Ectodermal cell (in vitro differentiated cells): ENCODE measurements around the gene PLAC1.

ENCODE experiments used
- H3K27ac ChIP-seq: 2 replicates; pipeline ENCODE4 v1.7.0; 2013; ENCODE audit warnings: mild to moderate bottlenecking, low read depth, low read length; ENCODE audit not compliant: insufficient read depth, poor library complexity, severe bottlenecking
- H3K27me3 ChIP-seq: 2 replicates; pipeline ENCODE4 v1.7.0; 2013; ENCODE audit warnings: mild to moderate bottlenecking, low read length; ENCODE audit not compliant: insufficient read depth, control insufficient read depth, poor library complexity, severe bottlenecking
- H3K36me3 ChIP-seq: one replicate; pipeline ENCODE4 v1.7.0; 2013; ENCODE audit warnings: low read length; ENCODE audit not compliant: control insufficient read depth, insufficient read depth
- H3K4me1 ChIP-seq: one replicate; pipeline ENCODE4 v1.7.0; 2013; ENCODE audit warnings: low read length; ENCODE audit not compliant: control insufficient read depth, insufficient read depth
- H3K4me3 ChIP-seq: 2 replicates; pipeline ENCODE4 v1.7.0; 2013; ENCODE audit warnings: low read depth, low read length, control low read depth; ENCODE audit not compliant: insufficient read depth
- H3K9me3 ChIP-seq: 2 replicates; pipeline ENCODE4 v1.7.0; 2013; ENCODE audit warnings: mild to moderate bottlenecking, low read length, moderate library complexity; ENCODE audit not compliant: control insufficient read depth
- whole genome bisulfite sequencing, 2 experiments: methylation state at CpG; one replicate each; pipeline ENCODE4 v1.1.7; 2013; ENCODE audit warnings: missing lambda C conversion rate in 2 of 2; 5-methylcytosine and 5-hydroxymethylcytosine counted together

The PLAC1 gene

GRCh38 chrX:134622056-134622812, 36.0 kb downstream of the PLAC1 start:
- Histone ChIP-seq H3K27ac (no peak overlapping the region), H3K4me3 (no peak overlapping the region)

GRCh38 chrX:134619838-134620237, 38.4 kb downstream of the PLAC1 start:
- Histone ChIP-seq H3K9me3 (no peaks in the 10 kb centered on the region), H3K4me3 (no peak overlapping the region), H3K4me1 (no peaks in the 10 kb centered on the region), H3K27ac (no peak overlapping the region), H3K27me3 (no peaks in the 10 kb centered on the region), H3K36me3 (no peaks in the 10 kb centered on the region)
- WGBS, 2 experiments, result 90 to 100% methylated on average over 1 of the region's 1 CpG

More at GRCh38 chrX:134622056-134622812, 36.0 kb downstream of the PLAC1 start:
- no peaks in the 10 kb centered on the region for H3K9me3 ChIP-seq
- no peaks in the 10 kb centered on the region for H3K4me1 ChIP-seq
- WGBS, 2 experiments, result 38 to 51% methylated on average over 6 of the region's 6 CpGs
- no peaks in the 10 kb centered on the region for H3K27me3 ChIP-seq
- H3K36me3 ChIP-seq, result no peaks in the 10 kb centered on the region

- Histone ChIP-seq H3K27ac (no peak overlapping the region), H3K4me1 (no peaks in the 10 kb centered on the region), H3K4me3 (no peak overlapping the region), H3K27me3 (no peaks in the 10 kb centered on the region), H3K9me3 (no peaks in the 10 kb centered on the region), H3K36me3 (no peaks in the 10 kb centered on the region)
- WGBS, 2 experiments, result 86 to 95% methylated on average over 3 of the region's 3 CpGs
Measured at GRCh38 chrX:134613396-134613795, 44.9 kb downstream of the PLAC1 start.

- WGBS, 2 experiments, result 89% methylated on average over 1 of the region's 1 CpG; no CpG with 5 or more reads in 1 of the 2 experiments
- no peaks in the 10 kb centered on the region for H3K9me3 ChIP-seq
- H3K4me3 ChIP-seq, result no peak overlapping the region
- no peaks in the 10 kb centered on the region for H3K27me3 ChIP-seq
- no peaks in the 10 kb centered on the region for H3K4me1 ChIP-seq
- H3K36me3 ChIP-seq, result no peaks in the 10 kb centered on the region
- no peak overlapping the region for H3K27ac ChIP-seq
Measured at GRCh38 chrX:134608153-134608552, 50.1 kb downstream of the PLAC1 start.

GRCh38 chrX:134607523-134607922, 50.7 kb downstream of the PLAC1 start:
- 87 to 94% methylated on average over 5 of the region's 6 CpGs for WGBS, 2 experiments
- no peak overlapping the region for H3K27ac ChIP-seq

GRCh38 chrX:134604701-134605311, 53.5 kb downstream of the PLAC1 start:
- Histone ChIP-seq H3K4me1 (no peaks in the 10 kb centered on the region), H3K27me3 (no peaks in the 10 kb centered on the region), H3K36me3 (no peaks in the 10 kb centered on the region), H3K9me3 (no peaks in the 10 kb centered on the region), H3K4me3 (no peak overlapping the region), H3K27ac (no peak overlapping the region)
- WGBS, 2 experiments, result 68 to 71% methylated on average over 4 of the region's 4 CpGs

More at GRCh38 chrX:134607523-134607922, 50.7 kb downstream of the PLAC1 start:
- Histone ChIP-seq H3K9me3 (no peaks in the 10 kb centered on the region), H3K4me3 (no peak overlapping the region), H3K36me3 (no peaks in the 10 kb centered on the region), H3K27me3 (no peaks in the 10 kb centered on the region), H3K4me1 (no peaks in the 10 kb centered on the region)

- Histone ChIP-seq H3K4me3 (no peak overlapping the region), H3K27me3 (no peaks in the 10 kb centered on the region), H3K36me3 (no peaks in the 10 kb centered on the region), H3K4me1 (no peaks in the 10 kb centered on the region), H3K9me3 (no peaks in the 10 kb centered on the region), H3K27ac (peak overlapping the region; percentile 44)
- 73 to 74% methylated on average over 2 of the region's 3 CpGs for WGBS, 2 experiments
Measured at GRCh38 chrX:134603806-134604700, 54.2 kb downstream of the PLAC1 start.

GRCh38 chrX:134602410-134602809, 55.9 kb downstream of the PLAC1 start:
- no peaks in the 10 kb centered on the region for H3K36me3 ChIP-seq
- no peaks in the 10 kb centered on the region for H3K27me3 ChIP-seq
- no peaks in the 10 kb centered on the region for H3K4me1 ChIP-seq
- no peak overlapping the region for H3K27ac ChIP-seq
- H3K9me3 ChIP-seq, result no peaks in the 10 kb centered on the region
- no peak overlapping the region for H3K4me3 ChIP-seq

GRCh38 chrX:134601240-134601765, 57.0 kb downstream of the PLAC1 start:
- 83% methylated on average over 1 of the region's 1 CpG; no CpG with 5 or more reads in 1 of the 2 experiments for WGBS, 2 experiments
- Histone ChIP-seq H3K4me3 (no peak overlapping the region), H3K27ac (no peak overlapping the region)

GRCh38 chrX:134600714-134601113, 57.6 kb downstream of the PLAC1 start:
- Histone ChIP-seq H3K27ac (no peak overlapping the region), H3K27me3 (no peaks in the 10 kb centered on the region), H3K36me3 (no peaks in the 10 kb centered on the region), H3K9me3 (no peaks in the 10 kb centered on the region), H3K4me1 (no peaks in the 10 kb centered on the region), H3K4me3 (no peak overlapping the region)
- WGBS, 2 experiments, result 50 to 85% methylated on average over 1 of the region's 2 CpGs

More at GRCh38 chrX:134601240-134601765, 57.0 kb downstream of the PLAC1 start:
- Histone ChIP-seq H3K4me1 (no peaks in the 10 kb centered on the region), H3K9me3 (no peaks in the 10 kb centered on the region), H3K27me3 (no peaks in the 10 kb centered on the region), H3K36me3 (no peaks in the 10 kb centered on the region)
